Effector memory CD8-positive, alpha-beta T cell (primary cell): ENCODE data around the gene OR6A2.

Experiments
- ATAC-seq: fragments of 150-1000 bp; cut with Tn5 transposase; replicated peaks from 2 replicates; pipeline ENCODE4 v1.10.0; 2021; ENCODE audit warnings: mild to moderate bottlenecking, moderate library complexity
- DNase-seq, 3 experiments: peaks; one replicate each; pipeline ENCODE4 v3.0.0; 2021
- H3K27ac Mint-ChIP-seq, 2 donors: one replicate each; pipeline ENCODE4 v1.8.0; 2022; ENCODE audit warnings: mild to moderate bottlenecking in 2 of 2, mixed read lengths in 2 of 2, moderate library complexity in 2 of 2
- H3K27me3 Mint-ChIP-seq, 2 donors: one replicate each; pipeline ENCODE4 v1.8.0; 2022; ENCODE audit warnings: mixed read lengths in 2 of 2
- H3K36me3 Mint-ChIP-seq: one replicate; pipeline ENCODE4 v1.8.0; 2022; ENCODE audit warnings: mild to moderate bottlenecking, moderate library complexity, mixed read lengths; ENCODE audit not compliant: insufficient read depth
- H3K4me1 Mint-ChIP-seq, 2 donors: one replicate each; pipeline ENCODE4 v1.8.0; 2022; ENCODE audit warnings: low read depth in 2 of 2, mixed read lengths in 2 of 2
- H3K4me3 Mint-ChIP-seq, 2 donors: one replicate each; pipeline ENCODE4 v1.8.0; 2022; ENCODE audit warnings: mild to moderate bottlenecking in 2 of 2, mixed read lengths in 2 of 2, moderate library complexity in 2 of 2
- H3K9me3 Mint-ChIP-seq, 2 donors: one replicate each; pipeline ENCODE4 v1.8.0; 2022; ENCODE audit warnings: mixed read lengths in 2 of 2
- total RNA-seq, 9 experiments: gene quantifications; one replicate each; lab custom pipeline; 2026; lab: John Stamatoyannopoulos, UW

OR6A2 gene
- 0 to 0.03 (median 0) reads per million in 9 experiments for total RNA-seq

GRCh38 chr11:6799402-6799801 lies at the start of gene OR6A2:
OR6A2 (minus strand) TSS chr11:6799689; CDS start chr11:6795708, 3,981 bp downstream.
- H3K4me3 Mint-ChIP-seq, result no peak within 1 kb of the TSS
- H3K4me1 Mint-ChIP-seq, result no peaks in the 10 kb centered on the region
- no peaks in the 10 kb centered on the region for H3K36me3 Mint-ChIP-seq
- ATAC-seq, result no peak
- peaks cover 6 to 12% of the 10 kb centered on the region in 2 donors for H3K9me3 Mint-ChIP-seq
- DNase-seq, result no peak
- no peak within 1 kb of the TSS for H3K27ac Mint-ChIP-seq
- H3K27me3 Mint-ChIP-seq, result peaks cover 12 to 16% of the 10 kb centered on the region in 2 donors

GRCh38 chr11:6845383-6845782 lies 45.9 kb upstream of the OR6A2 start, which contains the start of gene OR10A5:
OR10A5 (plus strand) TSS chr11:6845683; CDS start chr11:6845683, 0 bp downstream.
- no peaks in the 10 kb centered on the region for H3K36me3 Mint-ChIP-seq
- ATAC-seq, result no peak
- H3K4me3 Mint-ChIP-seq, result no peak within 1 kb of the TSS

GRCh38 chr11:6844356-6844755 lies 44.9 kb upstream of the OR6A2 start:
- peaks cover 33 to 45% of the 10 kb centered on the region in 2 donors for H3K27me3 Mint-ChIP-seq
- DNase-seq (no peak), ATAC-seq (no peak)
- no peaks in the 10 kb centered on the region for H3K36me3 Mint-ChIP-seq
- no peak overlapping the region for H3K4me3 Mint-ChIP-seq
- no peak overlapping the region for H3K27ac Mint-ChIP-seq
- no peaks in the 10 kb centered on the region for H3K9me3 Mint-ChIP-seq
- H3K4me1 Mint-ChIP-seq, result no peaks in the 10 kb centered on the region

More at GRCh38 chr11:6845383-6845782, 45.9 kb upstream of the OR6A2 start, which contains the start of gene OR10A5:
- no peaks in the 10 kb centered on the region for H3K4me1 Mint-ChIP-seq
- H3K27ac Mint-ChIP-seq, result no peak within 1 kb of the TSS
- H3K27me3 Mint-ChIP-seq, result peaks cover 33 to 45% of the 10 kb centered on the region in 2 donors
- DNase-seq, result no peak
- H3K9me3 Mint-ChIP-seq, result no peaks in the 10 kb centered on the region

GRCh38 chr11:6843670-6844069 lies 44.2 kb upstream of the OR6A2 start:
- Mint-ChIP-seq H3K27me3 (peaks cover 33 to 45% of the 10 kb centered on the region in 2 donors), H3K4me1 (no peaks in the 10 kb centered on the region), H3K9me3 (no peaks in the 10 kb centered on the region), H3K27ac (no peak overlapping the region), H3K4me3 (no peak overlapping the region), H3K36me3 (no peaks in the 10 kb centered on the region)
- DNase-seq, result no peak
- no peak for ATAC-seq

GRCh38 chr11:6841694-6842093 lies 42.2 kb upstream of the OR6A2 start:
- Mint-ChIP-seq H3K36me3 (no peaks in the 10 kb centered on the region), H3K4me1 (no peaks in the 10 kb centered on the region), H3K9me3 (no peaks in the 10 kb centered on the region), H3K27ac (no peak overlapping the region), H3K4me3 (no peak overlapping the region), H3K27me3 (peaks cover 31 to 33% of the 10 kb centered on the region in 2 donors)
- ATAC-seq (no peak), DNase-seq (no peak)

GRCh38 chr11:6834021-6834420 lies 34.5 kb upstream of the OR6A2 start:
- DNase-seq (no peak), ATAC-seq (no peak)
- peaks cover 11 to 17% of the 10 kb centered on the region in 2 donors for H3K27me3 Mint-ChIP-seq
- H3K27ac Mint-ChIP-seq, result no peak overlapping the region
- H3K4me3 Mint-ChIP-seq, result no peak overlapping the region
- H3K9me3 Mint-ChIP-seq, result no peaks in the 10 kb centered on the region
- H3K36me3 Mint-ChIP-seq, result no peaks in the 10 kb centered on the region
- H3K4me1 Mint-ChIP-seq, result no peaks in the 10 kb centered on the region

GRCh38 chr11:6833356-6833755 lies 33.9 kb upstream of the OR6A2 start:
- H3K4me3 Mint-ChIP-seq, result no peak overlapping the region
- no peaks in the 10 kb centered on the region for H3K36me3 Mint-ChIP-seq
- H3K4me1 Mint-ChIP-seq, result no peaks in the 10 kb centered on the region
- no peaks in the 10 kb centered on the region for H3K9me3 Mint-ChIP-seq
- H3K27ac Mint-ChIP-seq, result no peak overlapping the region
- peaks cover 17 to 24% of the 10 kb centered on the region in 2 donors for H3K27me3 Mint-ChIP-seq
- ATAC-seq, result no peak
- DNase-seq, result no peak

DNA sequence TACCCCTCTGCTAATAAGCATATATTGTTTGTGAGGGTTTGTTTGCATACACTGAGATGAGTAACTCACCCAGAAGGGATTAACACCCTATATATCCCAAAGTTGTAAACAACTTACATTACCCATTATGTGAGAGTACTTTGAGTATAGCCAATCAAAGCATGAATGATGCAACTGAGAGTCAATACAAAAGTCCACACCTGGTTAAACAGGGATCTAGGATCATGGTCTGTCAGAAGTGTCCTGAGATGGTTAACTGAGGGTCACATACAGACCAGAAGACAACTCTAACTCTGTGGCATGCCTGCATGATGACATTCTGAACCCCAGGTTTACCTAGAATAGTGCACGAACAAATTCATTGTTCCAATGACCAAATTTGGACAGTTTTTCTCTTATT lies 28.6 kb upstream of the OR6A2 start:
- ATAC-seq (no peak), DNase-seq (no peak)
- Mint-ChIP-seq H3K9me3 (no peaks in the 10 kb centered on the region), H3K4me1 (no peaks in the 10 kb centered on the region), H3K27me3 (peaks cover 20 to 26% of the 10 kb centered on the region in 2 donors), H3K27ac (no peak overlapping the region), H3K4me3 (no peak overlapping the region), H3K36me3 (no peaks in the 10 kb centered on the region)

DNA sequence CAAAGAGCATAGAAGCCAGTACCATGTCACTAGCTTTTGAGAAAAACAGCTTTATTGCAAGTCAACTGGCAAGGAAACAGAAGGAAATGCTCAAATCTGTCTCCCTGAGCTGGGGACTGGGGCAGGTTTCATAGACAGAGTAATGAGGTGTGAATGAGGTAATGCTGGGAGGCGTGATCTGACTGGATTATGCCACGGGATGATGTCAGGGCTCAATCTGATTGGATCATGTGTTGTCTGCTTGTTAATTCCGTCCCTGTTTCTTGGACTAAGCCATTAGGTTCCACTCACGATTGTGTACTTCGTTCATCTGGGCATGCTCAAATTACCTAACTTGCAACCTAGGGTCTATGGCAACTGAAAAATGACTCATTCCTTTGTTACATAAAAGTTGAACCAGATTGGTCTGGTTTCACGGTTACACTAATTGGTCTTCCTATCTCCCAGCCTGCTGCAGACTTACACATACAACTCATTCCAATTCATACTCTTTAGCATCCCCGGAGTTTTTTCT lies 25.8 kb upstream of the OR6A2 start:
- no peak overlapping the region for H3K4me3 Mint-ChIP-seq

DNA sequence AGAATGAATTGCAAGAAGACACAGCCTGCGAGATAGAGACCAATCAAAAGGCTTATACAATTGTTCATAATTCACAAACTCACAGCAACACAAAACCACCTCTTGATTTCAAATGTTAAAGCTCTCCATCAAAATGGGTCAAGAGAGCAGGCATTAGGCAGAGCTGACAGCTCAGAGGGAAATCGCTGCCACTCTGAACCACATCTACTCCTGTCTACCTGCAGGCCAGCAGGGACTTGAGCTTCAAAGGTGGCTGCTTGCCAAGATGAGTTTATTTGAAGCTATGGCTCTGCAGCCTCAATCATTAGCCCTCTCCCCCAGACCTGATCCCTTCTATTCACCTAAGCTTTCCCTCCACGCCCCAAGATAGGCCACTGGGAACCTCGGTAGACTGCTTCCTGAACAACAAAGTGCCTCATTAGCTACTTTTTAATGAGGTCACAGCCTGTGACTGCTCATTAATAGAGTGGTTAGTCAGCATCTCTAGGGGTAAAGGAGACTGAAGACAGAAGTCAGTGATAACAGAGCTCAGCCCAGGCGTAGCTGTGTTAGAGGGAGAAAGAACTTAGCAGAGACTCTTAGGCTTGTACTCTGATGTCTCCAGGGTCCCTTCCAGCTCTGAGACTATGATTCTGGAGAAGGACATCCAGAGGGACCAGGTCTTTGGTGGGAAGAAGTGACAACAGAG lies 24.8 kb upstream of the OR6A2 start:
- DNase-seq, result no peak
- Mint-ChIP-seq H3K4me1 (no peaks in the 10 kb centered on the region), H3K27me3 (peaks cover 37 to 39% of the 10 kb centered on the region in 2 donors), H3K9me3 (peaks cover 0 to 3% of the 10 kb centered on the region in 2 donors), H3K4me3 (no peak overlapping the region), H3K36me3 (no peaks in the 10 kb centered on the region), H3K27ac (no peak overlapping the region)
- ATAC-seq, result no peak

More for the DNA sequence above, 25.8 kb upstream of the OR6A2 start:
- H3K4me1 Mint-ChIP-seq, result no peaks in the 10 kb centered on the region
- H3K9me3 Mint-ChIP-seq, result peaks cover 0 to under 1% of the 10 kb centered on the region in 2 donors
- peaks cover 31 to 33% of the 10 kb centered on the region in 2 donors for H3K27me3 Mint-ChIP-seq
- H3K27ac Mint-ChIP-seq, result no peak overlapping the region
- DNase-seq, result no peak
- no peak for ATAC-seq
- H3K36me3 Mint-ChIP-seq, result no peaks in the 10 kb centered on the region

DNA sequence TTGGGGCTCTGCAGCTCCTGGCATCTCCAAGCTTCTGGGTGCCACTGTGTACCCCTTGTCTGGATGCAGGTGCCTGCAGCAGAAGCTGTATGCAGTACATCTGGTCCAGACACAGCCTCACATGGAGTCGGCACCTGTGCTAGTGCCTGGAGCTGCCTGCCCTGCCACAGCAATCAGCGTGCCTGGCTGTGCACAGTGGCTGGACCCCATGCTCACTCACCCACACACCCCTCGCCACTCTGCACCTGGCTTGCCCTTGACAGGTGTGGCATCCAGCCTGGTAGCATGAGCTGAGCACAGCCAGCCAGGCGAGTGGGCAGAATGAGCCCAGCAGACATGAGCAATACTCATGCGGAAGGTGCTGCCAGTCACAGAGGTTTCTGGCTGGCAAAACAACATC lies 19.5 kb upstream of the OR6A2 start:
- Mint-ChIP-seq H3K36me3 (no peaks in the 10 kb centered on the region), H3K4me1 (no peaks in the 10 kb centered on the region), H3K4me3 (no peak overlapping the region), H3K27ac (no peak overlapping the region), H3K27me3 (peaks cover 34 to 41% of the 10 kb centered on the region in 2 donors), H3K9me3 (peaks cover 0 to 3% of the 10 kb centered on the region in 2 donors)
- ATAC-seq (no peak), DNase-seq (no peak)

- Mint-ChIP-seq H3K36me3 (no peaks in the 10 kb centered on the region), H3K27me3 (peaks cover 33 to 51% of the 10 kb centered on the region in 2 donors), H3K27ac (no peak overlapping the region), H3K4me1 (no peaks in the 10 kb centered on the region), H3K4me3 (no peak overlapping the region), H3K9me3 (peaks cover 0 to 3% of the 10 kb centered on the region in 2 donors)
- DNase-seq (no peak), ATAC-seq (no peak)
Measured at GRCh38 chr11:6817694-6818093, 18.2 kb upstream of the OR6A2 start.

- Mint-ChIP-seq H3K27me3 (peaks cover 47 to 55% of the 10 kb centered on the region in 2 donors), H3K27ac (no peak overlapping the region), H3K4me3 (no peak overlapping the region), H3K4me1 (no peaks in the 10 kb centered on the region), H3K36me3 (no peaks in the 10 kb centered on the region), H3K9me3 (no peaks in the 10 kb centered on the region)
- DNase-seq, result no peak
- ATAC-seq, result no peak
Measured at GRCh38 chr11:6813656-6814055, 14.2 kb upstream of the OR6A2 start.

GRCh38 chr11:6812390-6813005 lies 13.0 kb upstream of the OR6A2 start:
- no peak overlapping the region for H3K27ac Mint-ChIP-seq
- no peaks in the 10 kb centered on the region for H3K9me3 Mint-ChIP-seq
- H3K4me3 Mint-ChIP-seq, result no peak overlapping the region
- ATAC-seq, result peak; percentile 85
- no peaks in the 10 kb centered on the region for H3K36me3 Mint-ChIP-seq
- H3K4me1 Mint-ChIP-seq, result no peaks in the 10 kb centered on the region
- H3K27me3 Mint-ChIP-seq, result peaks cover 59 to 66% of the 10 kb centered on the region in 2 donors
- DNase-seq, result peak; percentile 28 to 38 (median 28)
